Measurements from ENCODE around the gene STAMBPL1. TPM values are rescaled to one million over a fixed set of nuclear protein-coding genes. Genes with fewer than 3 reads are reported as not detected.

Gene STAMBPL1
- total and polyA plus RNA-seq, 2 experiments from 2014 or later: 4.5 to 20.0 TPM

DNA sequence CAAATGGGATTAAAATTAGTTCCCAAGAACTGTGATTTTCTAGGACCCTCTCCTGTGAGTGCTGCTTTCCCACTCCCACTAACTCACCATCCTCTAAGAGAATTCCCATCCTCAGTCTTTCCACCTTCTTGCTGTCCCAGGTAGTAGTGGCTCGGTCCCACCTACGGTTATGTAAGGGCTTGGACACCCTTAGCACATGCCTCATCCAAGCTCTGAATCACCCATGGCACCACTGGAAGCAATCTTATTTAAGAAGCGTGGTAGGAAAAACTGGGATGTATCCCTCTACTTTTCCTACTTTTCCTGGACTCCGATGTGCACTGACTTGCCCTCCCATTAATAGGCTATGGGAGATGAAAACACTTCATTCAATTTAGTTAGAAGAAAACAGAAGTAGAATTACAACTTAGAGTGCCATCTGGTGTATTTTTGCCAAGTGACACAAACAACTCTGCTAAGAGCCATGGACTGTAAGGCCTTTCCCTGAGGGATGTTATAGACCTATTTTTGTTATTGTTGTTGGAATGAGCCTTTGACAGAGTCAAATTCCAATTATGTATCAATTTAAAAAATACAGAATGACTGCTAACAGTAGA lies 14.7 kb upstream of the STAMBPL1 start:
- H2AFZ ChIP-seq: no peak overlapping the region
- no peaks in the 10 kb centered on the region for H3K36me3 ChIP-seq (replicated peaks; ENCODE audit: insufficient read depth, low read depth)
- TF ChIP-seq EZH2phosphoT487 (IDR thresholded peaks at IDR 0.05; ENCODE audit: low read depth, severe bottlenecking, unreplicated experiment): no peak
- TF ChIP-seq EZH2 (IDR thresholded peaks at IDR 0.05; ENCODE audit: borderline replicate concordance): no peak
- TF ChIP-seq, protein P1, sequence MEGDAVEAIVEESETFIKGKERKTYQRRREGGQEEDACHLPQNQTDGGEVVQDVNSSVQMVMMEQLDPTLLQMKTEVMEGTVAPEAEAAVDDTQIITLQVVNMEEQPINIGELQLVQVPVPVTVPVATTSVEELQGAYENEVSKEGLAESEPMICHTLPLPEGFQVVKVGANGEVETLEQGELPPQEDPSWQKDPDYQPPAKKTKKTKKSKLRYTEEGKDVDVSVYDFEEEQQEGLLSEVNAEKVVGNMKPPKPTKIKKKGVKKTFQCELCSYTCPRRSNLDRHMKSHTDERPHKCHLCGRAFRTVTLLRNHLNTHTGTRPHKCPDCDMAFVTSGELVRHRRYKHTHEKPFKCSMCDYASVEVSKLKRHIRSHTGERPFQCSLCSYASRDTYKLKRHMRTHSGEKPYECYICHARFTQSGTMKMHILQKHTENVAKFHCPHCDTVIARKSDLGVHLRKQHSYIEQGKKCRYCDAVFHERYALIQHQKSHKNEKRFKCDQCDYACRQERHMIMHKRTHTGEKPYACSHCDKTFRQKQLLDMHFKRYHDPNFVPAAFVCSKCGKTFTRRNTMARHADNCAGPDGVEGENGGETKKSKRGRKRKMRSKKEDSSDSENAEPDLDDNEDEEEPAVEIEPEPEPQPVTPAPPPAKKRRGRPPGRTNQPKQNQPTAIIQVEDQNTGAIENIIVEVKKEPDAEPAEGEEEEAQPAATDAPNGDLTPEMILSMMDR (IDR thresholded peaks at IDR 0.05; ENCODE audit: poor library complexity): peak; percentile 27
- H3K9me3 ChIP-seq (ENCODE audit: low read depth): no peaks in the 10 kb centered on the region
- H3K4me2 ChIP-seq: no peak overlapping the region
- H3K4me3 ChIP-seq: no peak overlapping the region
- H3K27ac ChIP-seq: no peak overlapping the region
- WGBS (ENCODE audit: low lambda C conversion rate, missing lambda C conversion rate): 94% methylated on average over 4 of the region's 4 CpGs
- no peaks in the 10 kb centered on the region for H4K20me1 ChIP-seq (ENCODE audit: insufficient read depth, poor library complexity, severe bottlenecking)
- no peaks in the 10 kb centered on the region for H3K9me2 ChIP-seq (replicated peaks; ENCODE audit: insufficient read depth)
- peaks cover 3% of the 10 kb centered on the region for H3K27me3 ChIP-seq
- DNase-seq (ENCODE audit: low spot score): no peak
- no peaks in the 10 kb centered on the region for H3K79me2 ChIP-seq
- H3K4me1 ChIP-seq (ENCODE audit: insufficient read depth): no peaks in the 10 kb centered on the region

DNA sequence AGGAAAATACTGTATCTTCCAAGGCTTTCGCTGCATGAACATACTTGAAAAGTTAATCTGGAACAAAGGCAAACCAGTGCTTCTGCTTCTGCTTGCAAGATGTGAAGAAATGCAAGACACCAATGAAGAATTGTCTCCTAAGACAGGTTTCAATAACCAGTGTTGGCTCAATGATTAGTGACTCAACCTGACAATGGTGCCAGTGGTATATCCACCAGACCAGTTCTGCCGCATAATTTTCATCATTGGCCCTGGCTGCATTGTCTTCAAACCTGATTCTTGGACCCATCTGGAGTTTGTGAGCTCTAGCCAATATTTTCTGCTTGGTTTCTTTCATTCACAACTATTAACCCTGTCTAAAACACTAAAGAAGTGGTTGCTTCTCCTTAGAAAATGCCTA lies 13.6 kb upstream of the STAMBPL1 start:
- Histone ChIP-seq H4K20me1 (ENCODE audit: insufficient read depth, poor library complexity, severe bottlenecking) (no peaks in the 10 kb centered on the region), H3K79me2 (no peaks in the 10 kb centered on the region), H3K27ac (no peak overlapping the region), H3K4me1 (ENCODE audit: insufficient read depth) (no peaks in the 10 kb centered on the region), H3K9me2 (replicated peaks; ENCODE audit: insufficient read depth) (no peaks in the 10 kb centered on the region), H2AFZ (no peak overlapping the region), H3K9me3 (ENCODE audit: low read depth) (no peaks in the 10 kb centered on the region), H3K27me3 (peaks cover 3% of the 10 kb centered on the region), H3K4me3 (no peak overlapping the region), H3K36me3 (replicated peaks; ENCODE audit: insufficient read depth, low read depth) (no peaks in the 10 kb centered on the region), H3K4me2 (no peak overlapping the region)
- TF ChIP-seq EZH2 (IDR thresholded peaks at IDR 0.05; ENCODE audit: borderline replicate concordance) (no peak), EZH2phosphoT487 (IDR thresholded peaks at IDR 0.05; ENCODE audit: low read depth, severe bottlenecking, unreplicated experiment) (no peak)
- TF ChIP-seq, protein P1 (IDR thresholded peaks at IDR 0.05; ENCODE audit: poor library complexity): no peak
- DNase-seq (ENCODE audit: low spot score): no peak
- 98% methylated on average over 2 of the region's 2 CpGs for WGBS (ENCODE audit: low lambda C conversion rate, missing lambda C conversion rate)

DNA sequence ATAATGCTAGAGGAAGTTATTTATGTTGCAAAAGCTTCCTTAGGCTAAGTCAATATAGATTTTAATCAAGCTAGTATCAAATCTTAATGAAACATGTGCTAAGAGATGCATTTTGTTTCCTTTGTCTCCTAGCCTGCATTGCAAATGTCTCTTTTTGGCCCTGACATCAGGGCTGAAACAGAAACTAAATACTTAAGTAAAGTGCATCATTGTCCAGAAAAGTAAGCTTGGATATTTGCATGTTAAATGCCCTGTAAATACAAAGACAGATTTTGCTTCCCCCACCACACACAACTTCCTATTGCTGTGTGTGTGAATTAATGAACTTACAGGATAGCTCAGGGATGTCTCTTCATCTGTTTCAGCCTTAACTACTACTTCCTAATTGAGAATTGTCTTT lies 10.0 kb upstream of the STAMBPL1 start:
- Histone ChIP-seq H3K9me2 (replicated peaks; ENCODE audit: insufficient read depth) (no peaks in the 10 kb centered on the region), H2AFZ (no peak overlapping the region), H3K9me3 (ENCODE audit: low read depth) (no peaks in the 10 kb centered on the region), H4K20me1 (ENCODE audit: insufficient read depth, poor library complexity, severe bottlenecking) (no peaks in the 10 kb centered on the region), H3K4me2 (no peak overlapping the region), H3K27ac (no peak overlapping the region), H3K36me3 (replicated peaks; ENCODE audit: insufficient read depth, low read depth) (no peaks in the 10 kb centered on the region), H3K4me1 (ENCODE audit: insufficient read depth) (no peaks in the 10 kb centered on the region), H3K79me2 (no peaks in the 10 kb centered on the region), H3K4me3 (no peak overlapping the region), H3K27me3 (no peaks in the 10 kb centered on the region)
- DNase-seq (ENCODE audit: low spot score): no peak
- TF ChIP-seq EZH2phosphoT487 (IDR thresholded peaks at IDR 0.05; ENCODE audit: low read depth, severe bottlenecking, unreplicated experiment) (no peak), EZH2 (IDR thresholded peaks at IDR 0.05; ENCODE audit: borderline replicate concordance) (no peak)
- TF ChIP-seq, protein P1 (IDR thresholded peaks at IDR 0.05; ENCODE audit: poor library complexity): no peak
